Pons (tissue), 1 donor: Measurements from ENCODE around the gene CHRNB2.
A peak's percentile ranks its signal among the peaks of the same experiment; 100 is the strongest.

Experiments used
- DNase-seq: peaks from one replicate; pipeline ENCODE4 v3.0.0-alpha.2; 2016; ENCODE audit warnings: low spot score

CHRNB2 gene

GRCh38 chr1:154579374-154579773, 11.8 kb downstream of the CHRNB2 start:
- no peak for DNase-seq

- DNase-seq: no peak
These were observed 14.2 kb downstream of the CHRNB2 start for GRCh38 chr1:154581766-154582165.

GRCh38 chr1:154582885-154583284, 15.3 kb downstream of the CHRNB2 start:
- DNase-seq: no peak

- no peak for DNase-seq
These were observed 16.2 kb downstream of the CHRNB2 start for GRCh38 chr1:154583773-154584172.

- DNase-seq: no peak
These were observed 16.9 kb downstream of the CHRNB2 start for GRCh38 chr1:154584267-154584994.

GRCh38 chr1:154586231-154586630, 18.7 kb downstream of the CHRNB2 start:
- no peak for DNase-seq

DNA sequence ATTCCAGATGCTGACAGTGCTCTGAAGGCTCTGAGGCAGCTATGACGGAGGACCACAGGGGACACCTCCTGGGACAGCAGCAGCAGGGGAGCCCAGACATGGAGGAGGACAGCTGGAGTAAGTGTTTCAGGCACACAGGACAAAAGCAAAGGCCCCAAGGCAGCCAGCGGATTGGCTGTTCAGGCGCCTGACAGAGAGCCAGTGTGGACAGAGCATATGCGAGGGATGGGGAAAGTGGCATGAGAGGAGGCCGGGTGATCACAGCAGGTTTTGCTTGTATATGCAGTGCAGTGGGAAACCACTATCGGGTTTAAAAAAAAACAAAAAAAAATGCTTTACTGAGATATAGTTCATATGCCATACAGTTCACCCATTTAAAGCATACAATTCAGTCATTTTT, 19.1 kb downstream of the CHRNB2 start:
- no peak for DNase-seq

DNA sequence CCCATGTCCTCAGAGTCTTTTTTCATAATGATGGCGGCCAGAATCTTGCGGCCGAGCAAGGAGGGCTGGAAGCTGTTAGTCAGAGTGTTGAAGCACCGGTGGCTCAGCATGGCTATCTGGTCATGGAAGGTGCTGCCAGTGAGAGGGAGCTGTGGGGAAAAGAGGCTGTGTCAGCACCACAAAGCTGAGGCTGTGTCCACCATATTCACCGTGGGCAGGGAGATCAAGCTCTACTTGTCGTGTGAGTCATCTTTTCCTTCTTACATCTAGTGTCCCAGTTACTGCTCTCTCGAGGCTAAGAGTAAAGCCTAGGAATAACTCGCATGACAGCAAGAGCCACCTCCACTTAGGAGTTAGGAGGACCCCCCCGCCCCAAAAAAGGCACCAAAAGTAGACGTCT, 22.2 kb downstream of the CHRNB2 start:
- no peak for DNase-seq

- DNase-seq: no peak
These were observed 23.2 kb downstream of the CHRNB2 start for GRCh38 chr1:154590756-154591155.

- no peak for DNase-seq
These were observed 23.6 kb downstream of the CHRNB2 start for GRCh38 chr1:154591206-154591605.

DNA sequence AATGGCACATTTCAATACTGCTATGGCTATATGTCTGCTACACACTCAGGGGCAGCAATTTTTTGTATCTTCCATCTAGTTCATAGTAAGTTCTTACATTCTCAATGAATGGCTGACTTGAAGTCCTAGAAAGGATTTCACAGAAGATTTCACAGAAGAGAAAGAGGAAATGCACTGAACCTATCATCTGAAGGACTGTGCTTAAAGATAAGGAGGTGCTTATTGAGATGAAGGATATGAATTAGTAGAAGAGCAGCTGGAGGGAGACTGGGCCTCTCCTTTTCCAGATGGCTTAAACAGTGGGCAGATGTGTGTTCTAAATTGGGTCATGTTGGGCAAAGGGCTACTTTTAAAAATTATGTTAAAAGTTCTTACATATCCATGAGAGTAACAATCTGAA, 25.8 kb downstream of the CHRNB2 start:
- DNase-seq: no peak

- DNase-seq: no peak
These were observed 27.2 kb downstream of the CHRNB2 start for GRCh38 chr1:154594811-154595210.

- no peak for DNase-seq
These were observed 28.0 kb downstream of the CHRNB2 start for GRCh38 chr1:154595621-154596020.

GRCh38 chr1:154598871-154599635, 31.5 kb downstream of the CHRNB2 start:
- DNase-seq: peak; percentile 65

DNA sequence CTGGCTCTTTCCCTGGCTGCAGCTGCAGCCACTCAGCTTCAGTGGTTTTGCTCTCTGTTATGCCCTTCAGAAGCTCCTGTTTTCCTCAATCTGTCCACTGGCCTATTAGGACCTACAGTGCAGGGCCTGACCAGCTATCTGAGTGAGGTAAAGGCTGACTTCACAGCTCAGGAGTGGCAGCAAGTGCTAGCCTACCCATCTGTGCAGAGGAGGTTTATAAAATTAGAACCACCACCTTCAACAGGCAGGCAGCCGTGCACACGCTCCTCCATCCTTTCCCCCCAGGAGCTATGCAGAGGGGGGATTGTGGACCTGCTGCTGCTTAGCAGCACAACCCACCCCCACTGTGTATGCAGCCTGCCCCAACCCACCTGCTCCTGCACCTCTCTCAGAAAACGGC, 32.1 kb downstream of the CHRNB2 start:
- no peak for DNase-seq

DNA sequence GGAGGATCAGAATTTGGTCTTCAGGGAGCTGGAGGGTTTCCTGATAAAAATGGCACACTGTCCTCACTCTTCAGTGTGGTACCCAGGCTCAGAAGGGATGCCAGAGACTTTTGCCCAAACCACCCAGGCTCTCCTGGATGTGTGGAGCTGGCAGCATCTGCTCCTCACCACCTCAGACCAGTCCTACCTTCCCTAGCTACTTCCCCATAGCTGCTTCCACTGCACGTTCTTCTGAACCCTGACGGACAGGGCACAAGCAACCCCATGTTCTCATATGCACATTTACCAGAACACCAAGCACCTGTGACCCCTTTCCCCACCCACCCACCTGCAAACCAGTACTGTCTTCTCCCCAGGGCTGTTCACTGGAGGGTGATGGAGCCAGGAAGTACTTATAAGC, 35.7 kb downstream of the CHRNB2 start:
- no peak for DNase-seq

DNA sequence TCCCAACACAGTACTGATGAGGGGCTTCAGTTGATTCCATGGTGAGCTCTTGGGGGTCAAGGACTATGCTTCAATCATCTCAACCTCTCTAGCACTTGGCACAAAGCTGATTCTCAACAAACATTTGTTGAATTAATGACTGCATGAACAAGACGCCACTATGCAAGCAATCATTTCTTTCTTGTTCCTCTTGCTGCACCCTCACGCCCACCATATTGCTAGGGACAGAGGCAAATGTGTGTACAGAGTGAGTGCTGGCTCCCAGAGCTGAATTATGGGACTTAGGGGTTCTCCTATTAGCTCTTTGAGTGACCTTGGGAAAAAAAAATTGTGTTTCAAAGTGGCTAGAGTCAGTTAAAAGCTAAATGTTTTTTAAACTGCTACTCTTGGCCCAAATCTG, 38.0 kb downstream of the CHRNB2 start:
- no peak for DNase-seq

DNA sequence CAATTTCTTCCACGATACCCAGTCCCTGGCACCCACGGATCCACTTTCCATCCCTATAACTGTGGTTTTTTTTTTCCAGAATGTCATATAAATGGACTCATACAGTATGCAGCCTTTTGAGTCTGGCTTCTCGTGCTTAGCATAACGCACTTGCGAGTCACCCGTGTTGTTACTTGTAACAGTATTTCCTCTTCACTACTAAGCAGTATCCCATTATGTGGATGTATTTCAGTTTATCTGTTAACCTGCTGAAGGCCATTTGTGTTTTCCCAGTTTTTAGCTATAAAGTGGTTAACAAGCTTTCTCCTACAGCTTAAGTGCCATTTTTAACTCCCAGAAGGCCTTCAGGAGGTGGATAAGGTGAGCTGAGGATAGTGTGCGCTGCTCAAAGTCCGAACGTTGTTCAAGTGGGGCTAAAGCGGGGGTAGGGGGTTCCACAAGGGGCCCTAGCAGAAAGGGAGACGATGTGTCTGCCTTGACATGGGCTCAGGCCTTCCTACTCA, 39.6 kb downstream of the CHRNB2 start:
- DNase-seq: peak; percentile 40

DNA sequence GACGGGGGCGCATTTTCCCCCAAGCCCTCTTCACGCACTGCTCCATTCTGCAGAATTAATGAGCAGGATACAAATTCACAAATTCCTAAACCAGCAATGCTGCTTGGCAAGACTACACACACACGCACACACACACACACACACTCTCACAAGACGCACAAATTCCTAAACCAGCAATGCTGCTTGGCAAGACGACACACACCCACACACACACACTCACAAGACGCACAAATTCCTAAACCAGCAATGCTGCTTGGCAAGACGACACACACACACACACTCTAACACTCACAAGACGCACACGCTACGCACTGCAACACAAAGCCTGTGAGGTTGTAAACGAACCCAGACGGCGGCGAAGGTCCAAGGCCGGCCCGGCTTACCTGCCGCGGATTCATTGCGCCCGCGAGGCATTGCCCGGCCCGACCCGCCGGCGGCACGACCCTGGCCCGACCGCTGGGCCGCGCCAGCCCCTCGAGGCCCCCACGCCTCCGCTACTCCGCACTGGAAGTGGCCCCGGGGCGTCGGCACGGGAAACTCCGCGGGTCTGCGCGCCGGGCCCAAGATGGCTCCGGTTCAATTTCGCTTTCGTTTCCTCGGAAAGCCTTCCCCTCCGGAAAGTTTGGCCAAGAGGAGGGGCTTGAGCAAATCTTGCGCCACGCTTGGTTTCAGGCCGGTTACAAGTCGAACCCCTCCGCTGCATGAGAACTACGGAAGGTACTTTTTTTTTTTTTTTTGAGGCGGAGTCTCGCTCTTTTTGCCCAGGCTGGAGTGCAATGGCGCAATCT, 40.2 kb downstream of the CHRNB2 start, which contains the start of gene ADAR:
Gene ADAR, minus strand, starts transcription at position 578 of the 788 bp plus-strand sequence. Its CDS starts 180 bp downstream, at position 398.
- peak; percentile 81 for DNase-seq

GRCh38 chr1:154608397-154609270, 41.1 kb downstream of the CHRNB2 start:
- DNase-seq: peak; percentile 58
